Endothelial cell (in vitro differentiated cells): ENCODE measurements around the gene PGAM5. TPM values are rescaled to one million over a fixed set of nuclear protein-coding genes. Genes with fewer than 3 reads are reported as not detected.
A peak's percentile ranks its signal among the peaks of the same experiment; 100 is the strongest.

Experiments
- DNase-seq: peaks from one replicate; pipeline ENCODE4 v3.0.0; 2021; ENCODE audit warnings: low spot score
- H3K27ac Mint-ChIP-seq: one replicate; pipeline ENCODE4 v1.8.0; 2021; ENCODE audit warnings: mixed read lengths, inconsistent platforms; ENCODE audit not compliant: unreplicated experiment
- H3K27me3 Mint-ChIP-seq: one replicate; pipeline ENCODE4 v1.8.0; 2021; ENCODE audit warnings: mild to moderate bottlenecking, moderate library complexity, mixed read lengths, inconsistent platforms; ENCODE audit not compliant: unreplicated experiment
- H3K36me3 Mint-ChIP-seq: one replicate; pipeline ENCODE4 v1.8.0; 2021; ENCODE audit warnings: mild to moderate bottlenecking, low read depth, mixed read lengths, inconsistent platforms; ENCODE audit not compliant: unreplicated experiment
- H3K4me1 Mint-ChIP-seq: one replicate; pipeline ENCODE4 v1.8.0; 2021; ENCODE audit warnings: mild to moderate bottlenecking, mixed read lengths, inconsistent platforms; ENCODE audit not compliant: unreplicated experiment
- H3K4me3 Mint-ChIP-seq: one replicate; pipeline ENCODE4 v1.8.0; 2021; ENCODE audit warnings: mild to moderate bottlenecking, mixed read lengths, inconsistent platforms; ENCODE audit not compliant: unreplicated experiment
- H3K9me3 Mint-ChIP-seq: one replicate; pipeline ENCODE4 v1.8.0; 2021; ENCODE audit warnings: mixed read lengths, inconsistent platforms; ENCODE audit not compliant: unreplicated experiment
- total RNA-seq: library from RNA; stranded (reverse); fragmentation: NEBNext Ultra II Directional; extraction: Animal tissue kit (Norgen Biotek cat#: 25700); gene quantifications from one replicate; pipeline ENCODE4 v1.2.1, GENCODE V29; 2021; ENCODE audit not compliant: unreplicated experiment
- TF ChIP-seq, protein P1 (sequence below): fragments of 200-600 bp; sonication (generic); IDR thresholded peaks from one replicate; pipeline ENCODE4 v1.5.0; 2021; ENCODE audit warnings: antibody characterized with exemption; ENCODE audit not compliant: unreplicated experiment

Gene PGAM5
- total RNA-seq, 1 donor from 2014 or later = 43.9 TPM

DNA sequence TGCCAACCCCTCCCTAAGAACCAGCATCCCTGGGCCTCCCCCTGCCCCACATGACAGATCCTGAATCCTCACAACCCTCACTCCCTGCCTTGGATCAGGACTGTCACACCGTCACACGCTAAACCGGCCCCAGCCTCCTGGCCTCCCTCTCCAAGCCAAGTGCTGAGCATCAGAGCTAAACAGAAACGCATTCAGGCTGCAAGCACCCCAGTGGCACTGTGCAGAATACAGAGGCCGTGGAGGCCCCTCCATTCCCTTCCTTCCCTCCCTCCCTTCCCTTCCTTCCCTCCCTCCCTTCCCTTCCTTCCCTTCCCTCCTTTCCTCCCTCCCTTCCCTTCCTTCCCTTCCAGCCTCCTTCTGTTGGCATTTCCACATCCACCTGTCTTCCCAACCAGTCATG is 36.1 kb upstream of the PGAM5 start:
- TF ChIP-seq, protein P1, sequence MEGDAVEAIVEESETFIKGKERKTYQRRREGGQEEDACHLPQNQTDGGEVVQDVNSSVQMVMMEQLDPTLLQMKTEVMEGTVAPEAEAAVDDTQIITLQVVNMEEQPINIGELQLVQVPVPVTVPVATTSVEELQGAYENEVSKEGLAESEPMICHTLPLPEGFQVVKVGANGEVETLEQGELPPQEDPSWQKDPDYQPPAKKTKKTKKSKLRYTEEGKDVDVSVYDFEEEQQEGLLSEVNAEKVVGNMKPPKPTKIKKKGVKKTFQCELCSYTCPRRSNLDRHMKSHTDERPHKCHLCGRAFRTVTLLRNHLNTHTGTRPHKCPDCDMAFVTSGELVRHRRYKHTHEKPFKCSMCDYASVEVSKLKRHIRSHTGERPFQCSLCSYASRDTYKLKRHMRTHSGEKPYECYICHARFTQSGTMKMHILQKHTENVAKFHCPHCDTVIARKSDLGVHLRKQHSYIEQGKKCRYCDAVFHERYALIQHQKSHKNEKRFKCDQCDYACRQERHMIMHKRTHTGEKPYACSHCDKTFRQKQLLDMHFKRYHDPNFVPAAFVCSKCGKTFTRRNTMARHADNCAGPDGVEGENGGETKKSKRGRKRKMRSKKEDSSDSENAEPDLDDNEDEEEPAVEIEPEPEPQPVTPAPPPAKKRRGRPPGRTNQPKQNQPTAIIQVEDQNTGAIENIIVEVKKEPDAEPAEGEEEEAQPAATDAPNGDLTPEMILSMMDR = no peak
- Mint-ChIP-seq H3K4me1 (peaks cover 15% of the 10 kb centered on the region), H3K27ac (peak overlapping the region; percentile 59), H3K27me3 (peaks cover 9% of the 10 kb centered on the region), H3K4me3 (no peak overlapping the region), H3K36me3 (peaks cover 46% of the 10 kb centered on the region), H3K9me3 (no peaks in the 10 kb centered on the region)
- no peak for DNase-seq

DNA sequence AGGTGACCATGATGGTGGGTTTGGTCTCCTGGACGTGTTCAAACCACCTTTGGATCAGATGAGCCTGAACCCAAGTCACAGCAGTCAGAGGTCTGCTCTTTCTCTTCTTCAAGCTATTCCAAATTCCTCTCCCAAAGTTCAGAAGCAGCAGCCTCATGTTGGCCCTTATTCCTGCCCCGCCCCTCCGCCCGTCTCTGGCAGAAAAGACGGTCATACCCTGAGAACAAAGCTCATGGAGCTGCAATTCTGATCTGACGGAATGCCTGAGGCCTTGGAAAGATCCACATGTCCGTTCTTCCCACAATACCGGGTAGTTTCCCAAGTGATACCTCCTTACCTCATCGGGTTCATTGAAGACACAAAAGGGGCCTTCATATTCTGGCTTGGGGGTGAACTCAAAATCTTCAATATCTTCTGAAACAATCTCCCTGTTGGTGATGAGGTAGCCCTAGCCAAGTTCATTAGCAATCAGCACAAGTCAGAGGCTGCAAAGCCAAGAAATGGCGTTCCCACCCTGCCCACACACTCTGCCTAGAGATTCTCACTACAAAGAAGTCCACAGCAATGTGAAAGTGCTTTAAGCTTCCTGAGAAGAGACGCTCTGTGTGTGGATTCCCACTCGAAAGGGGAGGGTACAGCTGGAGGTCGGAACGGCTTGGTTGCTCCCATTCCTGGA is 34.7 kb upstream of the PGAM5 start:
- H3K4me1 Mint-ChIP-seq = peaks cover 13% of the 10 kb centered on the region
- no peaks in the 10 kb centered on the region for H3K9me3 Mint-ChIP-seq
- peak overlapping the region; percentile 80 for H3K4me3 Mint-ChIP-seq
- peaks cover 54% of the 10 kb centered on the region for H3K36me3 Mint-ChIP-seq
- H3K27ac Mint-ChIP-seq = no peak overlapping the region
- TF ChIP-seq, protein P1 = no peak
- H3K27me3 Mint-ChIP-seq = peaks cover 9% of the 10 kb centered on the region
- no peak for DNase-seq

DNA sequence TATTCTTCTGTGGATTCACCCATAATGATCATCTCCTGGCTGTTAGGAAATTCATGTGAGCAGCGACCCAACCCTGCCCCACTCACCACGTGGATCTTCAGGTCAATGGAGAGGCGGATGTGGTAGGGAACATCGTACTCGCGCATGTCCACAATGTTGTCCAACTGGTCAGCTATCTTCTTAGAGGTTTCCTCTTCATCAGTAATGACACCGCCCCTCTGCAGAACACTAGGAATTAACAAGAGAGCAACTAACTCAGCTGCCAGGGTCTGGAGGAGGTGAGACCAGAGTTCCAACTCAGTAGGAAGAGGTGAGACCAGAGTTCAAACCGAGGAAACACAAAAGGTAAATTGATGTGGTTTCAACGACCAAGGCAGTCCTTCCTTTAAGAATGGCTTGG is 33.1 kb upstream of the PGAM5 start:
- H3K27ac Mint-ChIP-seq = no peak overlapping the region
- H3K9me3 Mint-ChIP-seq = no peaks in the 10 kb centered on the region
- peaks cover 48% of the 10 kb centered on the region for H3K36me3 Mint-ChIP-seq
- H3K4me1 Mint-ChIP-seq = peaks cover 9% of the 10 kb centered on the region
- peaks cover 7% of the 10 kb centered on the region for H3K27me3 Mint-ChIP-seq
- no peak overlapping the region for H3K4me3 Mint-ChIP-seq
- TF ChIP-seq, protein P1 = no peak
- no peak for DNase-seq

DNA sequence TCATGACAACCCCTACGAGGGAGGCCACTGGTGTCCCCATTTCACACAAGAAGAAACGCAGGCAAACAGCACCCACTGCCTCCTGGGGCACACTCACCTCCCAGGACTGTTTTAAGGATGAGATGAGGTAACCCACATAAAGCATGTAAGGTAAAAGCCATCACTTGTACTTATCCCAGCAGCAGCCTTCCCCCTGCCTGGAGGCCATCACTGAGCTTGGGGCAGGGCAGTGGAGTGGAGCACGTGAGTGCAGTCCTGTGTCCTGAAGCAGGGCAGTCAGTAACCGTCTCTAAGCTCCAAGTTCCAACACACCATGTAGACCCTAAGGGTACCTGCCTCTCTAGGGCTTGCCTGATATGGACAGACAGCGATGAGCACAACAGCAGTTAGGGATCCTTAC is 25.2 kb upstream of the PGAM5 start:
- Mint-ChIP-seq H3K4me1 (peaks cover 25% of the 10 kb centered on the region), H3K9me3 (no peaks in the 10 kb centered on the region), H3K27me3 (peaks cover 12% of the 10 kb centered on the region), H3K36me3 (peaks cover 35% of the 10 kb centered on the region), H3K27ac (peak overlapping the region; percentile 61), H3K4me3 (peak overlapping the region; percentile 87)
- no peak for DNase-seq
- TF ChIP-seq, protein P1 = no peak

DNA sequence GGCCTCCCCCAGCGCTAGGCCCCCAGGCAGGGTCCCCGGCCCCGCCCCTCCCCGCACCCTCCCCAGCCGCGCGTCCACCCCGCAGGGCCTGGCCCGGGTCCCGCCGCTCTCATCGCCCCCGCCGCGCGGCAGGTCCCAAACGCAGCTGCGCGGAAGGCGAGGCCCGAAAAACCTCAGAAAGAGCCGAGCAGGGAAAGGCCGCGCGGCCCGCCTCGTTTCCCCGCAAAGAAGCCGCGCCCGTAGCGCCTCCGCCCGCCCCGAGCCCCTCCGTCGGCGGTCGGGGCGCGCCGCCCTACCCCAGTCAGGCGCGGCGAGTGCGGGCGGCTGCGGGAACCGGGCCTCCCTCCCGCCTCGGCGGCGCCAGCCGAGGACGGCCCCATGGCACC is 23.8 kb upstream of the PGAM5 start:
- Mint-ChIP-seq H3K9me3 (no peaks in the 10 kb centered on the region), H3K4me3 (peak overlapping the region; percentile 87), H3K27ac (no peak overlapping the region), H3K36me3 (peaks cover 30% of the 10 kb centered on the region), H3K27me3 (peaks cover 12% of the 10 kb centered on the region), H3K4me1 (peaks cover 25% of the 10 kb centered on the region)
- no peak for DNase-seq
- TF ChIP-seq, protein P1 = no peak
